Hematopoietic multipotent progenitor cell treated with erythropoietin and hydrocortisone succinate and interleukin-3 and kit ligand, for 4 days (in vitro differentiated cells): ENCODE data around the gene BTF3L4.
"Not testable (repeated sequence)": the region's sequence is repeated elsewhere in the genome, so short reads cannot be mapped to it uniquely, and the experiment has no call there.

Experiments used
- DNase-seq: peaks from one replicate; pipeline ENCODE4 v3.0.0-alpha.2; 2015

Gene BTF3L4

DNA sequence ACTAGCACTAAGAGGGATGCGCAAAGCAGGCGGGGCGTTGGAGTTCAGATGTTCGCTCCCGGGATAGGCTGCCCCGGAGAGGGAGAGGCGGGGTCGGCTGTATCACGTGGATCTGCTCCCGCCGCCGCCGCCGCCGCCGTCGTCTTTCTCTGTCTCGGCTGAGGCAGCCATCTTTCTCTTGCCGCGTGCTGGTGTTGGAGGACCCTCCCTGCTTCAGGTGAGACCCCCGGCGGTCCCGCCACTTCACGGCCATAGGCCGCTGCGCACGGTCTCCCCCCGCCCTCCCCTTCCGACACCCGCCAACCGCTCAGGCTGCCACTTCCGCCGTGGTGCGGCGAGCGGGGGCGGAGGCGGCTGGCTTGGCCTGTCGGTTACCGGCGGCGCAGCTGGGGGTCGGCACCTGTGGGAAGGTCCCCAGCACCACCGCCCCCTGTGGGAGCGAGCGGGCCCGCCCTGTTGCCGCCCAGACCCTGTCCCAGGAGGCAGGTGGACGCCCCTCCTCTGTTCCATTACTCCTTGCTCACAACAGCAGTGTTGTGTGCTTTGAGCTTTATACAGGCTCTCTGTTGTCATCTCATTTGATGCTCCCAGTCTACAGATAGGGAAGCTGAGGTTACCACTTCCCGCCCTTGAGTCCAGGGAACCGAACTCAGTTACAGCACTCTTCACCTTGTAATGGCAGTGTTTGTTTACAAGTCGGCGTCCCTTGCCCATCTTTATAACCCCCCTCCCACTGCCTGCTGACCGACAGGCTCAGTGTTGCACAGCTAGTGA lies at the start of gene BTF3L4:
Gene BTF3L4, plus strand, starts transcription at position 133 of the 774 bp plus-strand sequence. CDS start 3,553 bp downstream, outside the sequence.
- DNase-seq: peak; percentile 98

- DNase-seq: no peak
Measured at GRCh38 chr1:52007215-52008002, 48.7 kb upstream of the BTF3L4 start.

DNA sequence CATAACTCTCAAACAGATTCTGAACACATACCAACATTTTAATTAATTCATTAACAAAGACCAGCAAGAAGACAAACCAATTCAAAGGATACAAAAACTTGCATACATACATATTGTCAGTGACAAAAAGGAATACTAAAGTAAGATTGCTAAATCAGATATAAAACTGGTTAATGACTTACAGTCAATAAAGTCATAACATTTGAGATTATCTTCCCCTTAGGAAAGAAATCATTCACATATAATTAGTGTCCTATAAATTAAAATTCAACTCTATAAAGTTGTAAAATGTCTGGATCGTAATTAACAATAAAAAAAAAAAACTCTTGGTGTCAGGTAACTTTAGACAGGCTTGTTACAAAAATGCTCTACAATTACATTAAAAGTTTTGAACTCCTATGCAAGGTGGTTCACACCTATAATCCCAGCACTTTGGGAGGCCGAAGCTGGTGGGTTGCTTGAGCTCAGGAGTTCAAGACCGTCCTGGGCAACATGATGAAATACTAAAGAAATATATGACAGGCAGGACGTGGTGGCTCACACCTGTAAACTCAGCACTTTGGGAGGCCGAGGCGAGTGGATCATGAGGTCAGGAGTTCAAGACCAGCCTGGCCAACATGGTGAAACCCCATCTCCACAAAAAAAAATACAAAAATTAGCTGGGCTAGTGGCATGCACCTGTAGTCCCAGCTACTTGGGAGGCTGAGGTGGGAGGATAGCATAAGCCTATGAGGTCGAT lies 47.9 kb upstream of the BTF3L4 start:
- DNase-seq: no peak

- no peak for DNase-seq
Measured at GRCh38 chr1:52022133-52022532, 34.0 kb upstream of the BTF3L4 start.

DNA sequence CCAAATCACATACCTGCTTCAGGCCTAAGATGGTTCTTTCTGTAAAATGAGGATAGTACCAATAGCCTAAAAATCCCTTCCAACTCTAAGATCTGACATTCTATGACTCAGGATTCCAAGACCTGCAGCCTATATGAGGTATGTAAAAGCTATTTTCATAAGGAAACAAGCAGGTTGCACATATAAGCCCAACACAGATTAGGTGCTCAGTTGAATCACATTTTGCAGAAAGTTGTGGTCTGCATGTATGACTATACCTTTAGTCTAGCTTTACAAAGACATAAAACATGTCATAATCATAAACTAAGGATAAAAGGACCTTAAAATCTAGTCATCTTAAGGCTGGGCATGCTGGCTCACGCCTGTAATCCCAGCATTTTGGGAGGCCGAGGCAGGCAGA lies 29.8 kb upstream of the BTF3L4 start:
- no peak for DNase-seq

DNA sequence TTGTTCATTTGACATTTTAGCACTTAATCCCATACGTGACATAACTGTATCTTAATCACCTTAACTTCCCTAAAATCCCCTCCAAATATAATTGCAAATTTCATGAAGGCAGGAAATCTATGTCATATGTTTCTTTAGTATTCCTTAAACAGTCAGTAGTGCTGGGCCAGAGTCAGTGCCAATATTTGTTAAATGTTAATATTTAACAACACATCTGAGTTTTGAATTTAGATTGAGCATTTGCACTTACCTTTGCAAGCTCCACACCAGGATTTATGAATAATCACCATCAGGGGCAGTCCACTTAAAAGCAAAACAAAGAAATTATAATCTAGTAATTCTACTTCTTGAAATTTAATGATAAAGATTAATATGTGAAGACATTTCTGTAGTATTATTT lies 27.8 kb upstream of the BTF3L4 start:
- no peak for DNase-seq

DNA sequence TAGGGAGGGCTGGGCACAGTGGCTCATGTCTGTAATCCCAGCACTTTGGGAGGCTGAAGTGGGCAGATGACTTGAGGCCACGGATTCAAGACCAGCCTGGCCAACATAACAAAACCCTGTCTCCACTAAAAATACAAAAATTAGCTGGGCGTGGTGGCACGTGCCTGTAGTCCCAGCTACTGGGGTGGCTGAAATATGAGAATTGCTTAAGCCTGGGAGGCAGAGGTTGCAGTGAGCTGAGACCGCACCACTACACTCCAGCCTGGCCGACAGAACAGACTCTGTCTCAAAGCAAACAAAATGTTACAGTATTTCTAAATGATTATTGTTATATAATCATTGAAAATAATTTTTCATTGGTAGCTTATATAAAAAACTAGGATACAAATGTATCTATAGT lies 27.3 kb upstream of the BTF3L4 start:
- not testable (repeated sequence) for DNase-seq

DNA sequence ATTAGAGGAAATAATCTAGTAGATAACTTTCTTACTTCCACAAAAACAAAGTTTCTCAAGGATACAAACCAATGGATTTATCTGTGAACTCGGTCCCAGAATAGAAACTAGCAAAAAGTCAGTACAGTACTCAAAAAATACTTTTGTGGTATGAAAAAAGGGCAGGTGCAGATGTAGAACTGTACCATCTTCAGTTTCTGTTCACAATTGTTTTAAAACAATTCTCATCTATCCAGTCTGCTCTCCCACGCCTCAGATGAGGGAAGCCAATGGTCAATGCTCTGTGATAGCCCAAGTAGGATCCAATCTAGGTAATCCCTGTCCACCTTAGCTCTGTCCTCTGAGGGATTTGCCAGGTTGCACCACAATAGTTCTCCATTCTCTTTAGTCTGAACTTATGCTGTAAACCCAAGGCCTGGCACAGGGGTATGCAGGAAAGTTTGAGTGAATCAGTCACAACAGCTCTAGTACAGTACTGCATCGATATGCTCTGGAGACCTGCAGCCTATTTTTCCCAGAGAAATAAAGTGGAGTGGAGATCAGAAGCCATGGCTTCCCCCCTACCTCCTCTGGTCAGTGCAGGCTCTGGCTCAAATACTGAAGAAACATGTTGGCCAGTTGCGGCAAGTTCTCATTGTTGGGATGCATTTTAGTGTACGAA lies 23.8 kb upstream of the BTF3L4 start:
- peak; percentile 15 for DNase-seq

DNA sequence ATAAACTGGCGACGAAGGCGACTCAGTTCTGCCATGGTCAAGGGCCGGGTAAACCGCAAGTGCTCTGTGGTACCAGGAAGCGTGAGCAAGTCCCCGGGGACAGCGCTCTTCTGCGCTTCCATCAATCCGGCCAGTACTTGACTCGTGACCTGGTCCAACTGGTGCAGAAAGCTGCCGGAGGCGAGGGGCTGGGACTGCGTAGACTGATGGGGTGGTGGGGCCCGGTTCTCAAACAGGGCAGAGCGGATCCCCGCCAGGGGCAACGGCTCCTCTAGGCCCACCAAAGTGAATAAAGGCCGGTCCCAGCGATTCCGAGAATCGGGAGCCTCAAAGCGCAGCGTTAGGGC lies 23.3 kb upstream of the BTF3L4 start:
- peak; percentile 61 for DNase-seq

DNA sequence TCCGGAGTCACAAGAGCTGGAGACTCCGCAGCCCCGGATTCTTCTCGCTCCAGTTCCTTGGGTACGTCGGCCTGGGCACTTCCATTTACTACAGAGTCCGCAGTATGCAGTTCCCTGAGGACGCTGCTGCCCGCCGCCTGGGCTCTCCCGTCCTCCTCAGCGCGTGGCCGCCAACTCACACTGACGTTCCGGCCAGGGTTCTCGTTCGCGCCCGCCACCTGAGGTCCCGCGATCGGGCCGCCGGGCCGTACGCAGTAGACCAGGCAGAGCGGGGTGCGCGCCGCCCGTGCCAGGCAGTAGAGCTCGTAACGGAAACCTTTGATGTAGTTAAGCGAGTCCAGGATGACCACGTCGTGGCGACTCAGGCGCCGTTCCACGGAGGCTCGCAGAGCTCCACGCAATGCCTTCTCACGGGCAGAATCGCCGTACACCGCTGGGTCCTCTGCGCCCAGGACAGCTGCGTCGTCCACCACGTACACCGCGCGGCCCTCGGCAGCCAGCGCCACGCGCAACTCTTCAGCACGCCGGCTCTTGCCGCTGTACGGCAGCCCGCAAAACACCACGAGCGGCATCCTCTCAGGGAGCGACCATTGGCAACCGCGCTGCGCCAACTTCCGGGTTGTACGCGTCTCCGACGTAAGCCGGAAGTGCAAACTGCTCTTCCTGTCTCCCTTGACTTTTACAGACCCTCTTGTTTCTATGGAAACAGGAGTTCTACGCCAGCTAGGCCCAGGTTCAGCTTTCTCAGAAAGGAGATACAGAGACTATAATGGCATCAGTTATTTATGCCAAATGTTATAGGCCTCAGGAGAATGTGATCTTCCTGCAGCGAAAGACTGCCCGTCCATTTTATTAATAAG lies 22.7 kb upstream of the BTF3L4 start, which contains the start of gene KTI12:
Gene KTI12, minus strand, starts transcription at position 621 of the 860 bp plus-strand sequence. Its CDS starts 49 bp downstream, at position 572.
- DNase-seq: peak; percentile 97

DNA sequence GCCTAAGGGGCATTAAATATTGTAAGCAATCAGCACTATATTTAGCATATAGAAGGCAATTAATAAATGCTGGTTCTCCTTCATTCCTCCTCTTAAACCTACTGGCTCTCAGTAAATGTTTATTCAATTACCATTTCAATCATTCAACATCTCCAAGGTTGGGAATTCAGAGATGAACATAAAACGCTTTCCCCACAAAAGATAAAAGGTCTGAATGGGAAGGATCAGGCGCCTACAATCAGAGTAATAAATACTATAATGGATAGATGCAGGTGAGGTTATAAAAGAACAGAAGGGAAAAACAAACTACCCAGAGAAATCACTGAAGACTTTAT lies 22.1 kb upstream of the BTF3L4 start:
- no peak for DNase-seq

DNA sequence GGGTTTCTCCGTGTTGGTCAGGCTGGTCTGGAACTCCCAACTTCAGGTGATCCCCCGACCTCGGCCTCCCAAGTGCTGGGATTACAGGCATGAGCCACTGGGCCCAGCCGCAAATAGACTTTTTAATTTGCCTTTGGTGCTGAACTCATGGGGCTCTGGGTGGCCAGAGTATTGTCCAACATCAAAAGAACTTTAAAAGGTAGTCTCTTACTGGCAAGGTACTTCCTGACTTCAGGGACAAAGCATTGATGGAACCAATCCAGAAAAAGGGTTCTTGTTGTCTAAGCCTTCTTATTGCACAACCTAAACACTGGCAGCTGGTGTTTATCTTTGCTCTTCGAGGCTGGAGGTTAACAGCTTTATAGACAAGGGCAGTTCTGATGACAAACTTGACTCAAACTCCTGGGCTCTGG lies 18.7 kb upstream of the BTF3L4 start:
- peak; percentile 37 for DNase-seq

GRCh38 chr1:52037909-52038308 lies 18.2 kb upstream of the BTF3L4 start:
- DNase-seq: no peak

DNA sequence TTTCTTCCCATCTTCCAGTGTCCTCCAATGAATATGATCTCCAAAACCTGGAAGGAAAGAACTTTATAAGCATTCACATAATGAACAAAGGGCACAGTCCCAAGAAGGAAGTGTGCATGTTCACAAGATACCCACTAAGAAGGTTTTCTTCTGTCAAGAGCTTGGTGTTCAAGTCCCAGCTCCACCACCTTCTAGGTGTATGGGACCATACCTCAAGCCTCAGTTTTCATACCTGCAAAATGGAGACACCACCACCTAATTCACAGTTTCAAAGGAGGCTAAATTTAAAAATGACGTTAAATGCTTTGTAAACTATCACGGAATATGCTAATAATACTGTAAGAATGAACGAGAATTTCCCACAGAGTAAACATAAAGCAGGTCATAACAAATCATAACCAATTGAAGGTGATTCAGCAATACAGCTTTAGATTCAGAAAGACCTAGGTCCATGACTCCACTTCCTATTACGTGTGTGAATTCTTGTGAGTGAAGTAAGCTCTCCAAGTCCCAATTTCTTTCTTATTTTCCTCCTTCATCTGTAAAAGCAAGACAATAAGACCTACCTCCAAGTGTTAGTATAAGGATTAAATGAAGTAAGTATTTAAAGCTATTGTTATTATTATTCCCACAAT lies 14.4 kb upstream of the BTF3L4 start:
- DNase-seq: no peak

DNA sequence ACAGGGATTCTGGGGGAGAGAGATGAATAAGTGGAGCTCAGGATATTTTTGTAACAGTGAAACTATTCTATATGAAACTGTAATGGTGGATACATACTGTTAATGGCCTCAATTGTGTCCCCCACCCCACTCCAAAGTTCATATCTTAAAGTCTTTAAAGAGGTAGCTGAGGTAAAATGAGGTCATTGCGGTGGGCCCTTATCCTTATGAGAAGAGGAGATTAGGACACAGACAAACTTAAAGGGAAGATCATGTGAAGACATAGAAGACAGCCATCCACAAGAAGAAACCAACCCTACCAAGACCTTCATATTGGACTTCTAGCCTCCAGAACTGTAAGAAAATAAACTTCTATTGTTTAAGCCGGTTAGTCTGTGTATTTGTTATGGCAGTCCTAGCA lies 10.9 kb upstream of the BTF3L4 start:
- DNase-seq: no peak

- not testable (repeated sequence) for DNase-seq
Measured at GRCh38 chr1:52045666-52046195, 10.4 kb upstream of the BTF3L4 start.

DNA sequence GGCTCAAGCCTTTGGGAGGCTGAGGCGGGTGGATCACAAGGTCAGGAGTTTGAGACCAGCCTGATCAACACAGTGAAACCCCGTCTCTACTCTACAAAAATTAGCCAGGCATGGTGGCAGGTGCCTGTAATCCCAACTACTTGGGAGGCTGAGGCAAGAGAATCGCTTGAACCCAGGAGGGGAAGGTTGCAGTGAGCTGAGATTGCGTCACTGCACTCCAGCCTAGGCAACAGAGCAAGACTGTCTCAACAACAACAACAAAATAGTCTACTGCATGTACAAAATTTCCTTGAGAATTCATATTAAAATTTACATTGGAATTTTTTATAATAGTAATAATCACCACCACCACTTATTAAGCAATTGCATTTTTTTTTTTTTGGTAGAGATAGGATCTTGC lies 6.8 kb upstream of the BTF3L4 start:
- DNase-seq: not testable (repeated sequence)

DNA sequence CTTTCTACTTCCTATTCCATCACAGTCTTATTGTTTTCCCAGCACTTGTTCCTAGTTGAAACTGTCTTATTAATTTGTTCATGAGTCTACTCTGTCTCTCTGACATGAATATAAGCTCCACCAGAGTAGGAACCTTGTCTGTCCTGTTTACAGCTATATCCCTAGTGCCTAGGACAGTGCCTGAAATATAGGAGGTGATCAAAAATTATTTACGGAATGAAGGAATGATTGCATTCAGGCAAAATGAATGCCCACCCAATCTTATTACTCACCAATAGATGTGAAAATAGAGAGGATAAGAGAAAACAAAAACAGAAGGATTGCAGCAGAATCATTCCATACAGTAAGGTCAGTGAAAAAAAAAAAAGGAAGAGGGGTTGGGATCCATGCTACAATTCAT lies 2.2 kb upstream of the BTF3L4 start:
- no peak for DNase-seq

- DNase-seq: no peak
Measured at GRCh38 chr1:52054496-52055065, 1.5 kb upstream of the BTF3L4 start.

DNA sequence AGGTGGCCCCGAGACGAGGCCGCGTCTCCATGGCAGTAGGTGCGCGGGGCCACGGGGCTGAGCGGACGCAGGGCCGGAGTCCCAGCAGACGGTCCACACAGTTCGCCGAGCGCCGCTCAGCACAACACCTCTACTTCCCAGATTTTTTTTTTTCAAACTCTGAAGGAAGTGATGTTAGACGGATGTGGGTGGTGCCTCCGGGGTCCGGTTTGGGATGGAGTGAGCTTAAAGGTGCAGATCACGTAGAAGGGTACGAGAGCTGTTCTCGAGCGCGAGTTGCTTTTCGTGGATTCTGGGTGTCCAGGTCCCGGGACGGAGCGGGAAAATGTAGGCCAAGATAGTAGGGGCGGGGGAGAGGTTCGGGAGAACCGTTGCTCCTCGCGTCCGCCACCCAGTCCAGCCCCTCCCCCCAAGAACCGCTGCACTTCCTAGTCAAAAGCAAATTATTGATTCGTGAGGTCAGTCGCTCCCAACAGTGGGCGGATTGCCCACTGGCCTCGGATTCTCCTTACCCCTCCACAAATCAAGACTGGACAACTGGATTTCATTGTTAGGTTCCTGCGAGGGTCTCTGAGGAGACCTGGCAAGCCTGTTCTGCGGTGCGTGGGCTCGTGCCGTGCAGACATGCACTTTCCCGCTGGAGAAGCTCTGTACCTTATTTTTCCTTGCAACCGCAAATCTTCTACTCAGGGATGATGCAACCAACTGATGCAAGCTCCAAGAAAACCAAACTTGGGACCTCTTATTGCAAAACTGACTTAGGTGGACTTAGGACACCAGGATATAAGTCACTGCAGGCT lies 829 bp upstream of the BTF3L4 start, which contains the start of gene TXNDC12:
Gene TXNDC12, minus strand, starts transcription at position 126 of the 800 bp plus-strand sequence. Its CDS starts 95 bp downstream, at position 31.
- peak; percentile 96 for DNase-seq
